Suppressor macrophage (primary cell): ENCODE measurements around the gene KLHL40.

Experiments
- DNase-seq, 4 experiments: peaks; one replicate each; pipeline ENCODE4 v3.0.0-alpha.2; 2020 to 2022

Gene KLHL40

GRCh38 chr3:42658091-42658770 lies 27.1 kb upstream of the KLHL40 start:
- no peak for DNase-seq

DNA sequence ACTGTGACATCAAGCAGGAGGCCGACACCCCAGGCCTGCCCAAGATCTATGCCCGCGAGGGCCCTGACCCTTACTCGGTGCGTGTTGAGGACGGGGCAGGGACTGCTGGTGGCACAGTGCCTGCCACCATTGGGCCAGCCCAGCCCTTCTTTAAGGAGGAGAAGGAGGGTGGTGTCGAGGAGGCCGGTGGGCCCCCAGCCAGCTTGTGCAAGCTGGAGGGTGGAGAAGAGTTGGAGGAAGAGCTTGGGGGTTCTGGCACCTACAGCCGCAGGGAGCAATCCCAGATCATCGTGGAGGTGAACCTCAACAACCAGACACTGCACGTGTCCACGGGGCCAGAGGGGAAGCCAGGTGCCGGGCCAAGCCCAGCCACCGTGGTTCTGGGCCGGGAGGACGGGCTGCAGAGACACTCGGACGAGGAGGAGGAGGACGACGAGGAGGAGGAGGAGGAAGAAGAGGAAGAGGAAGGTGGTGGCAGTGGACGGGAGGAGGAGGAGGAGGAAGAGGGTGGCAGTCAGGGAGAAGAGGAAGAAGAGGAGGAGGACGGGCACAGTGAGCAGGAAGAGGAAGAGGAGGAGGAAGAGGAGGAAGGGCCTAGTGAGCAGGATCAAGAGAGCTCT lies 26.5 kb upstream of the KLHL40 start:
- no peak for DNase-seq

- DNase-seq, result no peak
Observed at GRCh38 chr3:42659451-42660130, 25.7 kb upstream of the KLHL40 start.

- DNase-seq, result no peak
Observed at GRCh38 chr3:42660131-42660715, 25.1 kb upstream of the KLHL40 start.

- peak in 2 of 4 experiments; percentile 22 to 34 for DNase-seq
Observed at GRCh38 chr3:42660898-42661297, 24.4 kb upstream of the KLHL40 start.

DNA sequence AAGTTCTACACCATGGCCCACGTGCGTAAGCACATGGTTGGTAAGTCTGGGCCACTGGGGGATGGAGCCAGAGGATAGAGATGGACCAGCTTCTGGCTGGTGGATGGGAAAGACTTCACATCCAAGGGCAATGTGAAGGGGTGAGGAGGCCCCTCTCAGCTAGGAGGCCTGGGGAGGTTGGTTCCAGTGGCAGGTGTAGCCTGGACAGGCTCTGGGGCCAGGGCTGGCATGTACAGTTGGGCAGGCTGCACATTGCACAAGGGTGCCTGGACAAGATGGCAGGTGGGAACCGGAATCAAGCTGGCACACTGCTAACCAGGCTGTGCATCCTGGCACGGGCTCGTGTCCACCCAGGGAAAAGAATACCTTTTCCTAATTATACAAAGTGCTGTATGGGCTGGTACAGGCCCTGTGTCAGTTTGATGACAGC lies 23.7 kb upstream of the KLHL40 start:
- no peak for DNase-seq

- DNase-seq, result no peak
Observed at GRCh38 chr3:42662037-42662812, 23.1 kb upstream of the KLHL40 start.

DNA sequence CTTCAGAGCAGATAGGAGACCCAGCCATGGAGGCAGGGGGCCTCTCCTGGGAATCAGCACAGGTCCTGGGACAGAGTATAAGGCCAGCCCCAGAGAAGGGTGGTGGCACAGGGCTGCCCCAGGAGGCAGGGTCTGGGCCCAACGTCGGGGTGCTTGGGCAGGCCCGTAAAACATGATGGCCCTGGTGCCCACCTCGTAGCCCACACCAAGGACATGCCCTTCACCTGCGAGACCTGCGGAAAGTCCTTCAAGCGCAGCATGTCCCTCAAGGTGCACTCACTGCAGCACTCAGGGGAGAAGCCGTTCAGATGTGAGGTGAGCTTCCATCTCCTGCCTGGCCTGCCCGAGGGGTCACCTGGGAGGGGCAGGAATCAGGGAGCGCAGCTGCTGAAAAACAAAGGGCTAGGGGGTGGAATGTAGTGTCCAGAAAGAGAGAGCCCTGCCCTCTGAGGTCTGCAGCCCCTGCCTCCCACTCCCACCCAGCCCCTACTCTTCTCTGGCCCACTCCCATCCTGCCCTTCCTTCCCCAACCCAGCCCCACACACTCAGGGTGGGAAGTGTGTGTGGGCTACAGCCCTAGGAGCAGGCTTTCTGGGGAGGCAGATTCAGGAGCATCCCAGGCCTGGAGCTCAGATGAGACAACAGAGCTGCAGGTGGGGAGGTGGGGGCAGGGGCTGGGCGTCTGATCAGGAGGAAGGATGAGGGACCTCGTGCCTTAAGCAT lies 22.4 kb upstream of the KLHL40 start:
- DNase-seq, result no peak

DNA sequence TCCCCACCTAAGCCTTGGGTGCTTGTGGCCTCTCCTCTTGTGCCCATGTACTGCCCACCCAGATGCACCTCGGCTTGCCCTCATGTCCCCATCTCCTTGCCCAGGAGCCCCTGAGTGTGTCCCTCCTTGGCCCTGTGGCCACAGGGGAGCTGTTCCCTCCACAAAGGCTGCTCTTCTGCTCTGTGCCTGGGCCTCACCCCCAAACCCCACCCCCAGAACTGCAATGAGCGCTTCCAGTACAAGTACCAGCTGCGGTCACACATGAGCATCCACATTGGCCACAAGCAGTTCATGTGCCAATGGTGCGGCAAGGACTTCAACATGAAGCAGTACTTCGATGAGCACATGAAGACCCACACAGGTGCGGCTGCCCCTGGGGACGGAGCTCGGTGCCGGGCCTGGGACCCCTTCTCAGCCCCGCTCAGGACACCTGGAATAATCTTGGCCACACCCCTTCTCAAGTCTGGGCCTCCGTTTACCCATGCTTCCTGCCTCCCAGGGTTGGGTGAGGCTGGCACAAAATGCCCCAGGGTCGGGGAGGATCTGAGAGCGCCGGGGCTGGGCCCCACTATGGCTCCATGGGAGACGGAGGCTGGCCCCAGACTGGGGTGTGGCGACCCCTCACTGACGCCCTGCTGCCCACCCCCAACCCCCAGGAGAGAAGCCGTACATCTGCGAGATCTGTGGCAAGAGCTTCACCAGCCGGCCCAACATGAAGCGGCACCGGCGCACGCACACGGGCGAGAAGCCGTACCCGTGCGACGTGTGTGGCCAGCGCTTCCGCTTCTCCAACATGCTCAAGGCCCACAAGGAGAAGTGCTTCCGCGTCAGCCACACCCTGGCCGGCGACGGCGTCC lies 21.5 kb upstream of the KLHL40 start:
- peak in 2 of 4 experiments; percentile 31 to 44 for DNase-seq

- no peak for DNase-seq
Observed at GRCh38 chr3:42664438-42664803, 20.9 kb upstream of the KLHL40 start.

DNA sequence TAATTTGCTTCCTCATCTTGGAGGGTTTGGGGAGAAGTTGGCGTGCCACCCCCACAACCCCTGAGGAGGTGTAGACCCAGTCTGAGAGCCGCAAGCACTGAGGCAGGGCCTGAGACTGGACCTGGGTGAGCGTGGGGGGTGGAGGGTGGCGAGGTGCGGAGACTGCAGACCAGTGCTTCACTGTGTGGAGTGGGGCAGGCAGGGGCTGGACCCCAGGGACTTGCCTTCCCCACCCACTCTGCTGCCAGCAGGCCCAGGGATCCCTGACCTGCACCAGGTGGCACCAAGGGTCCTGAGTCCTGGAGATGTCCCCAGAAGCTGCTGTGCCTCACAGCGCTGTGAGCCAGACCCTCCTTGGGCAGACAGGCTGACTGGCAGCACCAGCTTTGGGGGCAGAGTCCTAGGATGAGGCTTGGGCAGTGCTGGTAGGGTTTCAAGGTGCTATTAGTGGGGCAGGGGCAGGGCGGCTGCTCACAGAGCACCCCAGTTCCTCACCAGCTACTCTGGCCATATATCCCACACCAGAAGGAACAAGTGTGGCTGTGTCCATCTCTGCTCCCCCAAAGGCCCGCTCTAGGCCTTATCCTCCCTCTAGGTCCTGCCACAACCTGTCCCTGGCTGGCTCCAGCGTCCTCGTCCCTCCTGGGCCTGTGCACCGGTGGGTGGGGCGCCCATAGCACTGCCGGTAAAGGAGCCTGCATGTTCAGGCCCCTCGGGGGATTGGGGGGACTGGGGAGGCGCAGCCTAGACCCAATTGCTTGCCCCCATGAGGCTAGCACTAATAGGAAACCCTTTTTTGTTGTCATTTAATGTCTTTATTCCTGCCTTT lies 20.1 kb upstream of the KLHL40 start:
- no peak for DNase-seq

DNA sequence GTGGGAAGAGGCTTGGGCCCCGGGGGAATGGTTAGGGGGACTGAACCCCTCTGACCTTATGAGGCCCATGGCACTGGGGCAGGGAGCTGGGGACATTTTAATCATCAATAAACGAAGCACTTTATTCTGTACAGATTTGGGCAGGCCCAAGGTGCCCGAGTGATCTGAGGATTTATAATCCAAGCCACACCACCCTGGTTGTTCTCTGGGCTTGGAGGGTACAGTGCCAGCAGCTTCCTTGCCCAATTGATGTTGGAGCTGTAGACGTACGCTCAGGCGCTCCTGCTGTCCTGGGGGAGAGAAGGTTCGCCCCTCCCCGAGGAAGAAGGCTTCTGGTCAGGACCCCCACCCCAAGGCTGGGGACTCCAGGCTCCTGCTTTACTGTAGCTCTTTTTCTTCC lies 19.3 kb upstream of the KLHL40 start:
- DNase-seq, result no peak

DNA sequence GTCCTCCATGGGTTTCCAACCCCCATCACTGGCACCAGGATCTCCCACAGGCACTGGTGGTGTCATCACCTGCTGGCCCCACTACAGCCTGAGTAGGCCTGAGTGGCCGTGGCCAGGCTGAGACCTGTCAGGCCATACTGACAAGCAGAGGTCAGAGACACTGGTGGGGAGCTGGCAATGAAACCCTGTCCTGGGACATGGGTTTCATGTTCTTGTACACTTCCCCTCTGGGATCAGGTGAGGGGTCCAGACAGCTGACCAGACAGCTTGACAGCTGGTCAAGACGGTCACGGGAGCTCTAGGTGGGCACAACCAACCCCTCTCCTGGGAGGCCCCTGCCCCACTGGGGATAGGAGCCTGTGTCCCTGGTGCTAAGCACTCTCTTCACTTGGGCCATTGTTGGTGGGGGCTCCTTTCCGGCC lies 18.7 kb upstream of the KLHL40 start:
- DNase-seq, result no peak

DNA sequence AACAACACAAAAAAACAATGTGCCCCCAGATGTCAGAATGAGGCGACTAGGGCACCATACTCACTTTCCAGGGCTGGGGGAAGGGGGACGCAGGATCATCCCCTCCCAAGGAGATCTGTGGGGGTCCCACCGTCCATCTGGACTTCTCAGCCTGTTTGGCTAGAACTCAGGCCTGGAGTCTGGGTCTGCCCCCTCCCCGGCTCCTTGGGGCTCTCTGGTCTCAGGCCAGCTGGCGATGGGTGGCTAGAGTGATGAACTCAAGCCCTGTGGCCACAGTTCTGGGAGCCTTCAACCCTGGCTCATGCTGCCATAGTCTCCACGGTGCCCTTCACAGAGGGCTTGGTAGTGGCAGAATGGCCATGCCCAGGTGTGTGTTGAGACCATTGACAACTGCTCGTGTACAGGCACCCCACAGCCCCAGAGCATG lies 18.2 kb upstream of the KLHL40 start:
- DNase-seq, result no peak

GRCh38 chr3:42667523-42668412 lies 17.6 kb upstream of the KLHL40 start:
- DNase-seq, result no peak

DNA sequence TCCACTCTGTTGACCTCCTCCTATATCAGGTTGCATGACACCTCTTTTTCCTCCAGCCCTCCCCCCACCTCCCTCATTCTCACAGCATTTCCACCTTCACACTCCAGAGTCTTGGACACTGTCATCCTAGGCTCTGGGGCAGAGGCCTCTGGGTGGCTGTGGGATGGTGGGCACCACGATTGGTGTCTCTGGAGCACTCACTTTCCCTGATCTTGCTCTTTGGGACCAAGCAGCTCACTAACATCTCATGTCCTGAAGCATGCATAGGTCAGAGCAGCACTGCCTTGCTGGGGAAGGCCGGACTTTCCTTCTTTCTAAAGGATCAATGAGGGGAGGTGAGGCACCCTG lies 16.9 kb upstream of the KLHL40 start:
- DNase-seq, result no peak

- no peak for DNase-seq
Observed at GRCh38 chr3:42668793-42669217, 16.5 kb upstream of the KLHL40 start.

DNA sequence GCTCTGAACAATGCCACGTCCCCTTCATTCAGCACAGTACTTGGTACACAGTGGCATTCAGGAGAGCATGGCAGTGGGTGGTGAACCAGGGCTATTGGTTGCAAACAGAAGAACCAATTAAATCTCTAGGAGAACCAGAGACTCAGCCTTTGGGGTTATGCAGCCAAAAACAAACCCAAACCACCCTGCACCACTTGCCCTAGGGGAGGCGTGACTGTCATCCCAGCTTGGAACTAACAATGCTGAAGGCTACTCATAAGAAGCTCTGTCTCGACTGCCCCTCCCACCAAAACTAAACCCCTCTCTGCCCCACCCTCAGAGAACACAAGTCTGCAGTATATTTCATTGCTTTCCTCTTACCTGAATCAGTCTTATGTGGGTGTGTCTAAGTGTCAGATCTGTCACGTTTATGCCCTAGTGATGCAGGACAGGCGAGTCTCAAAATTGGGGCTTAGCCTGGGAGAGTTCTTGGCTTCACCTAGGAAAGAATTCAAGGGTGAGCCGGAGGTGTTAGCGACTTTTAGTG lies 15.2 kb upstream of the KLHL40 start:
- no peak for DNase-seq

GRCh38 chr3:42670670-42671069 lies 14.7 kb upstream of the KLHL40 start:
- DNase-seq, result no peak
